ENCODE measurements around the gene TENM4.

The TENM4 gene

GRCh38 chr11:78763664-78764063 lies 677.2 kb downstream of the TENM4 start:
- H3K4me1 ChIP-seq (ENCODE audit: control insufficient read depth, insufficient read depth, low read length, unreplicated experiment) = no peaks in the 10 kb centered on the region
- H3K4me3 ChIP-seq (ENCODE audit: low read depth, low read length) = no peak overlapping the region
- 0 out of 2 replicates have a peak, but pooled peaks cover 4% of the 10 kb centered on the region for H3K27me3 ChIP-seq (ENCODE audit: insufficient read depth, low read length)
- H3K27ac ChIP-seq (ENCODE audit: low read depth, low read length) = no peak overlapping the region
- no peaks in the 10 kb centered on the region for H3K36me3 ChIP-seq (ENCODE audit: insufficient read depth, low read length)
- H2AFZ ChIP-seq (ENCODE audit: low read length, unreplicated experiment) = no peak overlapping the region
- no peaks in the 10 kb centered on the region for H3K79me2 ChIP-seq (ENCODE audit: control insufficient read depth, insufficient read depth, low read length, unreplicated experiment)

- H3K79me2 ChIP-seq (ENCODE audit: control insufficient read depth, insufficient read depth, low read length, unreplicated experiment) = no peaks in the 10 kb centered on the region
- H3K27me3 ChIP-seq (ENCODE audit: insufficient read depth, low read length) = 0 out of 2 replicates have a peak, but pooled peaks cover 4% of the 10 kb centered on the region
- H2AFZ ChIP-seq (ENCODE audit: low read length, unreplicated experiment) = no peak overlapping the region
- no peaks in the 10 kb centered on the region for H3K4me1 ChIP-seq (ENCODE audit: control insufficient read depth, insufficient read depth, low read length, unreplicated experiment)
- H3K27ac ChIP-seq (ENCODE audit: low read depth, low read length) = no peak overlapping the region
- no peaks in the 10 kb centered on the region for H3K36me3 ChIP-seq (ENCODE audit: insufficient read depth, low read length)
- H3K4me3 ChIP-seq (ENCODE audit: low read depth, low read length) = no peak overlapping the region
Observed at GRCh38 chr11:78762105-78762504, 678.7 kb downstream of the TENM4 start.

GRCh38 chr11:78759071-78759470 lies 681.8 kb downstream of the TENM4 start:
- Histone ChIP-seq H3K4me1 (ENCODE audit: control insufficient read depth, insufficient read depth, low read length, unreplicated experiment) (no peaks in the 10 kb centered on the region), H3K36me3 (ENCODE audit: insufficient read depth, low read length) (no peaks in the 10 kb centered on the region), H2AFZ (ENCODE audit: low read length, unreplicated experiment) (no peak overlapping the region), H3K4me3 (ENCODE audit: low read depth, low read length) (no peak overlapping the region), H3K27me3 (ENCODE audit: insufficient read depth, low read length) (no peaks in the 10 kb centered on the region), H3K27ac (ENCODE audit: low read depth, low read length) (no peak overlapping the region), H3K79me2 (ENCODE audit: control insufficient read depth, insufficient read depth, low read length, unreplicated experiment) (no peaks in the 10 kb centered on the region)

GRCh38 chr11:78753297-78753696 lies 687.5 kb downstream of the TENM4 start:
- no peak overlapping the region for H3K4me3 ChIP-seq (ENCODE audit: low read depth, low read length)
- no peak overlapping the region for H2AFZ ChIP-seq (ENCODE audit: low read length, unreplicated experiment)
- peaks cover 9% of the 10 kb centered on the region; the same call in 1 of the 2 replicates for H3K27me3 ChIP-seq (ENCODE audit: insufficient read depth, low read length)
- H3K36me3 ChIP-seq (ENCODE audit: insufficient read depth, low read length) = no peaks in the 10 kb centered on the region
- no peaks in the 10 kb centered on the region for H3K79me2 ChIP-seq (ENCODE audit: control insufficient read depth, insufficient read depth, low read length, unreplicated experiment)
- no peak overlapping the region for H3K27ac ChIP-seq (ENCODE audit: low read depth, low read length)
- H3K4me1 ChIP-seq (ENCODE audit: control insufficient read depth, insufficient read depth, low read length, unreplicated experiment) = no peaks in the 10 kb centered on the region

- Histone ChIP-seq H3K27me3 (ENCODE audit: insufficient read depth, low read length) (peaks cover 12% of the 10 kb centered on the region; the same call in 1 of the 2 replicates), H3K4me1 (ENCODE audit: control insufficient read depth, insufficient read depth, low read length, unreplicated experiment) (no peaks in the 10 kb centered on the region), H3K4me3 (ENCODE audit: low read depth, low read length) (no peak overlapping the region), H3K27ac (ENCODE audit: low read depth, low read length) (no peak overlapping the region), H2AFZ (ENCODE audit: low read length, unreplicated experiment) (no peak overlapping the region), H3K36me3 (ENCODE audit: insufficient read depth, low read length) (no peaks in the 10 kb centered on the region), H3K79me2 (ENCODE audit: control insufficient read depth, insufficient read depth, low read length, unreplicated experiment) (no peaks in the 10 kb centered on the region)
Observed at GRCh38 chr11:78752494-78752893, 688.3 kb downstream of the TENM4 start.

- H3K4me1 ChIP-seq (ENCODE audit: control insufficient read depth, insufficient read depth, low read length, unreplicated experiment) = no peaks in the 10 kb centered on the region
- no peak overlapping the region for H3K4me3 ChIP-seq (ENCODE audit: low read depth, low read length)
- no peak overlapping the region for H2AFZ ChIP-seq (ENCODE audit: low read length, unreplicated experiment)
- no peaks in the 10 kb centered on the region for H3K36me3 ChIP-seq (ENCODE audit: insufficient read depth, low read length)
- H3K27me3 ChIP-seq (ENCODE audit: insufficient read depth, low read length) = peaks cover 12% of the 10 kb centered on the region; the same call in 1 of the 2 replicates
- no peak overlapping the region for H3K27ac ChIP-seq (ENCODE audit: low read depth, low read length)
- H3K79me2 ChIP-seq (ENCODE audit: control insufficient read depth, insufficient read depth, low read length, unreplicated experiment) = no peaks in the 10 kb centered on the region
Observed at GRCh38 chr11:78748918-78749690, 691.7 kb downstream of the TENM4 start.

- Histone ChIP-seq H3K4me3 (ENCODE audit: low read depth, low read length) (no peak overlapping the region), H3K36me3 (ENCODE audit: insufficient read depth, low read length) (no peaks in the 10 kb centered on the region), H2AFZ (ENCODE audit: low read length, unreplicated experiment) (no peak overlapping the region), H3K4me1 (ENCODE audit: control insufficient read depth, insufficient read depth, low read length, unreplicated experiment) (no peaks in the 10 kb centered on the region), H3K27me3 (ENCODE audit: insufficient read depth, low read length) (peaks cover 10% of the 10 kb centered on the region; the same call in 1 of the 2 replicates), H3K79me2 (ENCODE audit: control insufficient read depth, insufficient read depth, low read length, unreplicated experiment) (no peaks in the 10 kb centered on the region), H3K27ac (ENCODE audit: low read depth, low read length) (no peak overlapping the region)
Observed at GRCh38 chr11:78744949-78745348, 695.9 kb downstream of the TENM4 start.

GRCh38 chr11:78744202-78744601 lies 696.6 kb downstream of the TENM4 start:
- Histone ChIP-seq H3K4me1 (ENCODE audit: control insufficient read depth, insufficient read depth, low read length, unreplicated experiment) (no peaks in the 10 kb centered on the region), H3K4me3 (ENCODE audit: low read depth, low read length) (no peak overlapping the region), H3K27ac (ENCODE audit: low read depth, low read length) (no peak overlapping the region), H3K27me3 (ENCODE audit: insufficient read depth, low read length) (0 out of 2 replicates have a peak, but pooled peaks cover 3% of the 10 kb centered on the region), H3K79me2 (ENCODE audit: control insufficient read depth, insufficient read depth, low read length, unreplicated experiment) (no peaks in the 10 kb centered on the region), H2AFZ (ENCODE audit: low read length, unreplicated experiment) (no peak overlapping the region), H3K36me3 (ENCODE audit: insufficient read depth, low read length) (no peaks in the 10 kb centered on the region)

GRCh38 chr11:78742430-78742829 lies 698.4 kb downstream of the TENM4 start:
- Histone ChIP-seq H3K27me3 (ENCODE audit: insufficient read depth, low read length) (no peaks in the 10 kb centered on the region), H3K4me3 (ENCODE audit: low read depth, low read length) (no peak overlapping the region), H3K79me2 (ENCODE audit: control insufficient read depth, insufficient read depth, low read length, unreplicated experiment) (no peaks in the 10 kb centered on the region), H3K36me3 (ENCODE audit: insufficient read depth, low read length) (no peaks in the 10 kb centered on the region), H3K4me1 (ENCODE audit: control insufficient read depth, insufficient read depth, low read length, unreplicated experiment) (no peaks in the 10 kb centered on the region), H2AFZ (ENCODE audit: low read length, unreplicated experiment) (no peak overlapping the region), H3K27ac (ENCODE audit: low read depth, low read length) (no peak overlapping the region)

- Histone ChIP-seq H3K4me1 (ENCODE audit: control insufficient read depth, insufficient read depth, low read length, unreplicated experiment) (no peaks in the 10 kb centered on the region), H3K36me3 (ENCODE audit: insufficient read depth, low read length) (no peaks in the 10 kb centered on the region), H3K4me3 (ENCODE audit: low read depth, low read length) (no peak overlapping the region), H3K27me3 (ENCODE audit: insufficient read depth, low read length) (no peaks in the 10 kb centered on the region), H2AFZ (ENCODE audit: low read length, unreplicated experiment) (no peak overlapping the region), H3K79me2 (ENCODE audit: control insufficient read depth, insufficient read depth, low read length, unreplicated experiment) (no peaks in the 10 kb centered on the region), H3K27ac (ENCODE audit: low read depth, low read length) (no peak overlapping the region)
Observed at GRCh38 chr11:78741741-78742140, 699.1 kb downstream of the TENM4 start.
